ENCODE data around the gene TMEM108.

TMEM108 gene

DNA sequence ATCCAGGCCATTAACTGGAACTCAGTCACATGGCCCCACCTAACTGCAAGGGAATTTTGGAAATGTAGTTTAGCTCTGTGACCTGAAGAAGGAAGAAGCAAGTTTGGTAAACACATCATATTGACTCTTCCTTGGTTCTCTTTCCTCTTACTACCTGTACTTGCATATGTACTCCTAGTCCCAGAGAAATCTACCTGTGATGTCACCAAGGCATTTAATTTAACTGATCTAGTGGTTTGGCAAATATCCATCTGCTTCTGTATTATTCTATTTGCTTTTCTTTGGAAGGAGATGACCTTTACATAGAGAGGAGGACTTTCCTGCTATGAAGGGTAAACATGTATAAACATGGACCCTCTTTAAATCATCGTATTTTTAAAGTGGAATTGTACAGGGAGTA, 150.8 kb downstream of the TMEM108 start:
- Histone ChIP-seq H3K4me3 (ENCODE audit: low read depth in 1 of 2, low read length in 2 of 2) (no peak overlapping the region), H2AFZ (ENCODE audit: low read depth, low read length) (no peak overlapping the region), H3K27me3 (ENCODE audit: insufficient read depth, low read length, poor library complexity) (no peaks in the 10 kb centered on the region), H3K4me1 (ENCODE audit: insufficient read depth, low read length) (no peaks in the 10 kb centered on the region), H3K4me2 (ENCODE audit: insufficient read depth, low read length) (no peak overlapping the region), H3K79me2 (ENCODE audit: insufficient read depth, low read length) (no peaks in the 10 kb centered on the region), H3K9ac (ENCODE audit: low read depth, low read length) (no peak overlapping the region), H4K20me1 (ENCODE audit: insufficient read depth, low read length) (no peaks in the 10 kb centered on the region), H3K9me3 (ENCODE audit: insufficient read depth, low read length, severe bottlenecking) (no peaks in the 10 kb centered on the region), H3K36me3 (ENCODE audit: insufficient read depth, low read length) (no peaks in the 10 kb centered on the region), H3K27ac (ENCODE audit: low read length) (no peak overlapping the region)
- ATAC-seq (ENCODE audit: insufficient read depth, low read depth), result no peak
- TF ChIP-seq, protein P1, sequence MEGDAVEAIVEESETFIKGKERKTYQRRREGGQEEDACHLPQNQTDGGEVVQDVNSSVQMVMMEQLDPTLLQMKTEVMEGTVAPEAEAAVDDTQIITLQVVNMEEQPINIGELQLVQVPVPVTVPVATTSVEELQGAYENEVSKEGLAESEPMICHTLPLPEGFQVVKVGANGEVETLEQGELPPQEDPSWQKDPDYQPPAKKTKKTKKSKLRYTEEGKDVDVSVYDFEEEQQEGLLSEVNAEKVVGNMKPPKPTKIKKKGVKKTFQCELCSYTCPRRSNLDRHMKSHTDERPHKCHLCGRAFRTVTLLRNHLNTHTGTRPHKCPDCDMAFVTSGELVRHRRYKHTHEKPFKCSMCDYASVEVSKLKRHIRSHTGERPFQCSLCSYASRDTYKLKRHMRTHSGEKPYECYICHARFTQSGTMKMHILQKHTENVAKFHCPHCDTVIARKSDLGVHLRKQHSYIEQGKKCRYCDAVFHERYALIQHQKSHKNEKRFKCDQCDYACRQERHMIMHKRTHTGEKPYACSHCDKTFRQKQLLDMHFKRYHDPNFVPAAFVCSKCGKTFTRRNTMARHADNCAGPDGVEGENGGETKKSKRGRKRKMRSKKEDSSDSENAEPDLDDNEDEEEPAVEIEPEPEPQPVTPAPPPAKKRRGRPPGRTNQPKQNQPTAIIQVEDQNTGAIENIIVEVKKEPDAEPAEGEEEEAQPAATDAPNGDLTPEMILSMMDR (IDR thresholded peaks at IDR 0.05; ENCODE audit: borderline replicate concordance, extremely low read depth, low read length, poor library complexity, severe bottlenecking), result no peak
- TF ChIP-seq EZH2 (IDR thresholded peaks at IDR 0.05; ENCODE audit: borderline replicate concordance, low read depth, low read length, severe bottlenecking), result no peak
- no peak for DNase-seq

DNA sequence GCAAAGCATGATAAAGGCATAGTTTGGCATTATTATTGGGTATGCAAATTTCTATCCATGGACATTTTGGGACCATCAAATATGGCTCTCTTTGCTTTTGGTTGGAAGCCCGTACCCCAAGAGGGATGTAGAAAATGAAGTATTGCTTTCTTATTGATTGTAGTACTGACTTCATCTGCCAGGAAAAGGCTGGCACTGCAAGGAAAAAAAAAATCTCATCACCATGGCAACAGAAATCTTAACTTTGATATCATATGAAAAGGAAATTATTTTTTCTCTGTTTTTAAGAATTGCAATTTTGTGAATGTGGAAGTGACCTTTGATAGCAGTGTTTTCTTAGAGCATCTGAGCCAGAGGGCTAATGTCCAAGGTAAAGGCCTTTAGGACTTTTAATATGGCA, 151.7 kb downstream of the TMEM108 start:
- Histone ChIP-seq H3K27ac (ENCODE audit: low read length) (no peak overlapping the region), H3K4me2 (ENCODE audit: insufficient read depth, low read length) (no peak overlapping the region), H3K36me3 (ENCODE audit: insufficient read depth, low read length) (no peaks in the 10 kb centered on the region), H3K4me1 (ENCODE audit: insufficient read depth, low read length) (no peaks in the 10 kb centered on the region), H2AFZ (ENCODE audit: low read depth, low read length) (no peak overlapping the region), H4K20me1 (ENCODE audit: insufficient read depth, low read length) (no peaks in the 10 kb centered on the region), H3K27me3 (ENCODE audit: insufficient read depth, low read length, poor library complexity) (no peaks in the 10 kb centered on the region), H3K4me3 (ENCODE audit: low read depth in 1 of 2, low read length in 2 of 2) (no peak overlapping the region), H3K79me2 (ENCODE audit: insufficient read depth, low read length) (no peaks in the 10 kb centered on the region), H3K9me3 (ENCODE audit: insufficient read depth, low read length, severe bottlenecking) (no peaks in the 10 kb centered on the region), H3K9ac (ENCODE audit: low read depth, low read length) (no peak overlapping the region)
- ATAC-seq (ENCODE audit: insufficient read depth, low read depth) (no peak), DNase-seq (no peak)
- TF ChIP-seq, protein P1 (IDR thresholded peaks at IDR 0.05; ENCODE audit: borderline replicate concordance, extremely low read depth, low read length, poor library complexity, severe bottlenecking), result no peak
- TF ChIP-seq EZH2 (IDR thresholded peaks at IDR 0.05; ENCODE audit: borderline replicate concordance, low read depth, low read length, severe bottlenecking), result no peak

DNA sequence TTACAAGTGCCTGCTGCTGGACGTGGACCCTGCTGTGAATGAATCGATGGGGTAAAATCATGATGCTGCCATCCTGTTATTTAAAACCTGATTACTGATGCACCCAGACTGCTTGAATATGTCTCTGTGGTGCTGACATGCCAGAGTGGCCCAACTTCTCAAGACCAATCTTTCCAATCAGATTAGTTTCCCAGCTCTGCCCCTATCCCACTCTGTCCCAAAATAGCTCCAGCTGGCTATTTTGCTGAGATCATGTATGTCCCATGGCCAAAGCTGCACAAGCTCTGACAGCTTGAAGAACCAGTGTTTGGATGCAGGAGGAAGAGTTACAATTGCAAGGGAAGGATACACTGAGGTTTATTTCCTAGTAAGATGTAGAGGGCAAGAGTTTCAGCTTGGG, 153.6 kb downstream of the TMEM108 start:
- DNase-seq, result no peak
- Histone ChIP-seq H3K4me1 (ENCODE audit: insufficient read depth, low read length) (no peaks in the 10 kb centered on the region), H3K27me3 (ENCODE audit: insufficient read depth, low read length, poor library complexity) (no peaks in the 10 kb centered on the region), H3K4me2 (ENCODE audit: insufficient read depth, low read length) (no peak overlapping the region), H4K20me1 (ENCODE audit: insufficient read depth, low read length) (no peaks in the 10 kb centered on the region), H3K9me3 (ENCODE audit: insufficient read depth, low read length, severe bottlenecking) (no peaks in the 10 kb centered on the region), H3K4me3 (ENCODE audit: low read depth in 1 of 2, low read length in 2 of 2) (no peak overlapping the region), H3K9ac (ENCODE audit: low read depth, low read length) (no peak overlapping the region), H3K27ac (ENCODE audit: low read length) (no peak overlapping the region), H3K79me2 (ENCODE audit: insufficient read depth, low read length) (no peaks in the 10 kb centered on the region), H2AFZ (ENCODE audit: low read depth, low read length) (no peak overlapping the region), H3K36me3 (ENCODE audit: insufficient read depth, low read length) (no peaks in the 10 kb centered on the region)
- no peak for TF ChIP-seq EZH2 (IDR thresholded peaks at IDR 0.05; ENCODE audit: borderline replicate concordance, low read depth, low read length, severe bottlenecking)
- TF ChIP-seq, protein P1 (IDR thresholded peaks at IDR 0.05; ENCODE audit: borderline replicate concordance, extremely low read depth, low read length, poor library complexity, severe bottlenecking), result no peak
- ATAC-seq (ENCODE audit: insufficient read depth, low read depth), result no peak

All from DND-41 (cell line).